ENCODE results near the gene MRPL47. TPM values are rescaled to one million over a fixed set of nuclear protein-coding genes. Genes with fewer than 3 reads are reported as not detected.

MRPL47 gene
- total RNA-seq, 1 experiment from 2014 or later: 75.5 TPM

DNA sequence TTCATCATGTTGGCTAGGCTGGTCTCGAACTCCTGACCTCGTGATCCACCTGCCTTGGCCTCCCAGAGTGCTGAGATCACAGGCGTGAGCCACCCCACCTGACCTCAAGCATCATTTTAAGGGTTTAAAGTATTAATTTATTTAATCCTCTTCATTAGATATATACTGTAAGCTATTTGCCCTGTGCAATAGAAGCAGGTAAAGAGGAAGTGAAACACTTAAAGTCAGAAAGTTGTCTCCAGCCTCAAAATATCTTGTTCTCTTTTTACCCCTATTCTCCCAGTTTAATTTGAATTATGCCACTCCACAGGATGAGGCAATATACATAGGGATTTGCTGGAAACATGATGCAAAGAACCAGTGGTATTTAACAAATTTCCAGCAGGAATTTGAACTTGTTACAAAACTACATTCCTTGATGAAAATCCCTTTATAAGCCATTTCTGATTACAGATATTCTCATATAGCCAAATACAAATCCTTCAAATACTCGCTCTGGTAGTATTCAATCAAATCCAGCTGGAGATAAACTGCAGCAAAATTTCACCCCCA, 2.2 kb upstream of the MRPL47 start:
- H3K23me2 ChIP-seq (ENCODE audit: insufficient read length, low read depth, low read length, poor library complexity, severe bottlenecking): peaks cover 6% of the 10 kb centered on the region
- H3K4me1 Mint-ChIP-seq: peaks cover 2 to 9% of the 10 kb centered on the region in 2 experiments; a peak in 3 of 4 replicates
- H3K23ac ChIP-seq (ENCODE audit: insufficient read length, low read depth, low read length): no peak overlapping the region
- peaks cover 7% of the 10 kb centered on the region for H3K79me1 ChIP-seq (ENCODE audit: insufficient read depth, low read depth, low read length, poor library complexity, severe bottlenecking)
- H4K91ac ChIP-seq (ENCODE audit: insufficient read length, low read depth, low read length): no peak overlapping the region
- peaks cover 2 to 14% (median 9%) of the 10 kb centered on the region in 3 experiments; a peak in 6 of 7 replicates for H3K36me3 Mint-ChIP-seq (ENCODE audit: insufficient read depth in 1 of 3, low read depth in 3 of 3)
- H3K9me3 Mint-ChIP-seq: no peaks in the 10 kb centered on the region; a peak in 1 of 5 replicates
- no peak overlapping the region for H2BK5ac ChIP-seq (ENCODE audit: insufficient read length, low read length)
- no peak overlapping the region for H2AFZ ChIP-seq (ENCODE audit: low read length)
- peak overlapping the region in 1 of 2 experiments; percentile 14; a peak in 3 of 5 replicates for H3K4me3 Mint-ChIP-seq
- DNase-seq: no peak
- no peaks in the 10 kb centered on the region for H3K27me3 Mint-ChIP-seq (ENCODE audit: low read depth)
- no peak overlapping the region for H3K9ac ChIP-seq (ENCODE audit: extremely low read depth, insufficient read length, low read length)
- no peak overlapping the region for H4K5ac ChIP-seq (ENCODE audit: insufficient read length, low read depth, low read length)
- no peak overlapping the region for H2BK20ac ChIP-seq (ENCODE audit: low read depth, low read length, poor library complexity, severe bottlenecking)
- H4K8ac ChIP-seq (replicated peaks; ENCODE audit: insufficient read length, low read depth, low read length): no peak overlapping the region
- no peaks in the 10 kb centered on the region for H3K27me3 ChIP-seq (ENCODE audit: insufficient read depth, low read length)
- no peak overlapping the region for H3K4me2 ChIP-seq (ENCODE audit: insufficient read depth, insufficient read length, low read length)
- H3K9me3 ChIP-seq (ENCODE audit: control insufficient read depth, low read depth, low read length): no peaks in the 10 kb centered on the region
- peaks cover 6% of the 10 kb centered on the region; the same call in 1 of the 2 replicates for H3K79me2 ChIP-seq (ENCODE audit: insufficient read depth, low read length)
- no peak overlapping the region for H2AK5ac ChIP-seq (ENCODE audit: insufficient read length, low read length)
- no peak overlapping the region for H3K14ac ChIP-seq (ENCODE audit: insufficient read depth, low read length)
- H3K18ac ChIP-seq (ENCODE audit: insufficient read length, low read depth, low read length): no peak overlapping the region
- TF ChIP-seq, protein P1, sequence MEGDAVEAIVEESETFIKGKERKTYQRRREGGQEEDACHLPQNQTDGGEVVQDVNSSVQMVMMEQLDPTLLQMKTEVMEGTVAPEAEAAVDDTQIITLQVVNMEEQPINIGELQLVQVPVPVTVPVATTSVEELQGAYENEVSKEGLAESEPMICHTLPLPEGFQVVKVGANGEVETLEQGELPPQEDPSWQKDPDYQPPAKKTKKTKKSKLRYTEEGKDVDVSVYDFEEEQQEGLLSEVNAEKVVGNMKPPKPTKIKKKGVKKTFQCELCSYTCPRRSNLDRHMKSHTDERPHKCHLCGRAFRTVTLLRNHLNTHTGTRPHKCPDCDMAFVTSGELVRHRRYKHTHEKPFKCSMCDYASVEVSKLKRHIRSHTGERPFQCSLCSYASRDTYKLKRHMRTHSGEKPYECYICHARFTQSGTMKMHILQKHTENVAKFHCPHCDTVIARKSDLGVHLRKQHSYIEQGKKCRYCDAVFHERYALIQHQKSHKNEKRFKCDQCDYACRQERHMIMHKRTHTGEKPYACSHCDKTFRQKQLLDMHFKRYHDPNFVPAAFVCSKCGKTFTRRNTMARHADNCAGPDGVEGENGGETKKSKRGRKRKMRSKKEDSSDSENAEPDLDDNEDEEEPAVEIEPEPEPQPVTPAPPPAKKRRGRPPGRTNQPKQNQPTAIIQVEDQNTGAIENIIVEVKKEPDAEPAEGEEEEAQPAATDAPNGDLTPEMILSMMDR (conservative IDR thresholded peaks at IDR 0.05): no peak
- no peaks in the 10 kb centered on the region for H4K20me1 ChIP-seq (ENCODE audit: control insufficient read depth, insufficient read depth, insufficient read length)
- no peak overlapping the region for H3K56ac ChIP-seq (ENCODE audit: insufficient read length, low read depth, low read length)
- no peaks in the 10 kb centered on the region for H3K4me1 ChIP-seq (ENCODE audit: insufficient read depth, low read length)
- no peak overlapping the region for H3K4ac ChIP-seq (ENCODE audit: low read depth, low read length)
- no peak overlapping the region for H2BK15ac ChIP-seq (ENCODE audit: low read depth, low read length)
- H2BK120ac ChIP-seq (ENCODE audit: low read depth, low read length, poor library complexity, severe bottlenecking): no peak overlapping the region
- WGBS (ENCODE audit: extremely low coverage, insufficient read length, low lambda C conversion rate): no CpG with 5 or more reads among the region's 4 CpGs
- H3K27ac Mint-ChIP-seq: no peak overlapping the region
- no peak overlapping the region for H3T11ph ChIP-seq (ENCODE audit: low read length)
- no peak overlapping the region for H2BK12ac ChIP-seq (ENCODE audit: insufficient read length, low read depth, low read length)
- H3K27ac ChIP-seq (ENCODE audit: insufficient read length, low read depth, low read length): no peak overlapping the region
